NCI-H1436 treated with DMSO at 0.1 percent for 48 hours (cell line): ENCODE measurements around the gene RPL31.
"Not testable (repeated sequence)": the region's sequence is repeated elsewhere in the genome, so short reads cannot be mapped to it uniquely, and the experiment has no call there.

Source experiments
- DNase-seq: peaks from one replicate; lab custom pipeline; 2025; lab: John Stamatoyannopoulos, UW

The RPL31 gene

DNA sequence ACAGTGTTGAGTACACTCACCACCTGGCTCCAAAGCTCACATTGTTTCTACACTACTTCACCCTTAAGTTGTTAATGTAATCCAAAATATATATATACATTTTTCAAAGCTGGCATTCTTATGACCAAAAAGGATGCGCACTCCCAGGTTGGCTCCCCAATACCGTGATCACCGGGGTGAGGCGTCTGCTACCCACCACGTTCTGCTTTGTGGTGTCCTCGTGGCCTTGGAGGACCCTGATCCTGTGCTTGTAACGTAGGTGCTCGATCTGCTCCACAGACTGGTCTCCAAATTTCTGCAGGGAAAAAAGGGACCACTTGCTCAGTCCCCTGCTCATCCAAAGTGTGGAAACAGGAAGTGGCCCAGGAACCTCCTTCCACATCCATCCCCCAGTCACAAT, 25.8 kb downstream of the RPL31 start:
- no peak for DNase-seq

DNA sequence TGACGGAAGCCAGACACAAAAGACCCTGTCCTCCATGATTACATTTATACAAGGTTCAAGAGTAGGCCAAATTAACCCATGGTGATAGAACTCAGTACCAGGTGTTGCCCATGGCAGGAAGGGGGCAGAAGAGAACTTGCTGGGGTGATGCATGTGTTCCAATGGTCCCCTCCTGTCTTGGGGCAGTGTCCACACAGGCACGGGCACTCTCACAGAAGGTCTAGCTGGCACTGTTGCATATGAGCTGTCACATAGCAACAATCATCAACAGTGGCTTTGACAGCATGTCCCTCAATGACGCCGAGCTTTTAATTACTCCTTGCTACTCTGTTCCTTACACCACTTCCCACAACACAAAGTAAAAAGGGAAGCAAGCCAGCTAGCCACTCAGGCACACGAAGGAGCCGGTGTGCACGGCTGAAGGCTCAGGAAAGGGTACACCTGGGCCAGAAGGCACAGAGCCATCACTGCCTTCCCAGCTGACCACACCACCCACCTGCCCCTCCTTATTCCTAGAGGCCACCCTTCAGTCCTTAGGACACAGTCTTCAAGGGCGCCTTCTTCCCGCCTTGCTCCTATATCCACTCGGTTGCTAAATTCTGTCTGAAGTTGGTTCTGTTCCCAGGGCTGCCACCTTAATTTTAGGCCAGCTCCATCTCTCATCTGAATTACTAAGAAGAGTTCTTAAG, 28.9 kb downstream of the RPL31 start:
- DNase-seq = no peak

DNA sequence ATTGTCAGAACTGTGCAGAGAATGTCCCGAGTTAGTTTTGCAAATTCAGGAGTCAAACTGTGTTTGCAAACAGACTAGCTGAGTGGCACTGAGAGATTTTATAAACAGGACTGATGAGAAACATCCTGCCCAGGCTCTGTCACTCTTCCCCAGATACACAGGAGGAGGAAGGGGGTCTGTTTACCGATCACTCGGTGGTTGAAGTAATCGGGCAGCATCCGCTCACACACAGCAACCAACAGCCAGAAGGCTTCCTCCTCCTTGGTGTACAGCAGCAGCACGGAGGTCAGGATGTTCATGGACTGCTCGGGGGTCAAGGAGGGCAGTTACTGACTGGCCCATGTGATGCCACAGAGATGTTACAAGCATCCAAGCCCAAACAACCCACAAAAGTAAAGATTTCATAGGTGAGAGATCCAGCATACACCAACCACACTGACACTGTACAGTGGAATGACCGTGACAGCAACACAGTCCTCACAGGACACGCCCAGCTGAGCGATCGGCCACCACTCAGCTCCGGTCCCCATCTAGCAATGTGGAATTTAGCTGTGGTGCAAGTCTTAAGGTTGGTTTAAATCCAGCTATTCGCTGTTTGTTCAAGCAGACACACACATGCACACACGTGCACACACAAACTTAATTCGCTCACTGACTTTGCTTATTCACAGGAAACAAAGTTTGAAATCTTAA, 30.1 kb downstream of the RPL31 start:
- no peak for DNase-seq

DNA sequence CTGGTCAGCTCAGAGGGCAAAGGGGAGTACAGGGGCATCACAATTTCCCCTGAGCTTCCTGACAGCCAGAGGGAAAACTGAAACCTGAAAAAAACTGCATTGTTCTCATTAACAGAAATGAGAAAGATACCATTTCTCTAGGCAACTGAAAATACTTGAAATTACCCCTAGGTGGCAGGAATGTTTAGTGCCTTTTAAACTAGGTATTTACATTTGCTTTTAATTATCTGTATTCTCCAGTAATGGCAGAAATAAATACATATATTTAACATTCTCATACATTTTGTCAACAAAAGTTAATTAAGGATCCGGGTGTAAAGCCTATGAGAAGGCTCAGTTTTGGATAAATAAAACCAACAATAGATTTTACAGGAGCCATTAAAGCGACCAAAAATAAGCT, 34.5 kb downstream of the RPL31 start:
- no peak for DNase-seq

DNA sequence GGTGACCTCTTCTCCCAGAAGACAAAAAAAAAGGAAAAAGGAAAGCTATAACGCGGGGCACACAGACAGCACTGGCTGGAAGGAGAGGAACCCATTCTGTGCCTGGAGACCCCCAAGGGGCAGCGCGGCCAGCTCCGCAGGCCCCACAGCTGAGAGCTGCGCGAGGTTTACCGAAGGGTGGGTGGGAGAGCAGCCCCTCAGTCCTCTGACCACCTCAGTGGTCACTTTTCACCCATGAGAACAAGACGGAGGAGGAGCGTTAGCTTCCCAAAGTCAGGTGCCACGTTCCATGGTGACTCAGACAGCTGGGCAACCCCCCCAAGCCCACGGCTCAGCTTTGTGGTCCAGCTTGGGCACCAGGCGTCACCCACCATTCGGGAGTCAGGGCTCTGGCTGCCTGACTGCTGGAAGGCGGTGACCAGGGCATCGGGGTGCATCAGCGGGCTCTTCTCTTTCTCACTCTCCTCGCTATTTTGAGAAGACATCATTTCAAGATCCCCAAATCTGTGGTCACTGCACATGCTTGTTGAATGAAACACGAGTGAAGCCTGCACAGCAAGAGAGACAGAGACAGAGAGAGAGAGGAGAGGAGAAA, 35.2 kb downstream of the RPL31 start:
- no peak for DNase-seq

DNA sequence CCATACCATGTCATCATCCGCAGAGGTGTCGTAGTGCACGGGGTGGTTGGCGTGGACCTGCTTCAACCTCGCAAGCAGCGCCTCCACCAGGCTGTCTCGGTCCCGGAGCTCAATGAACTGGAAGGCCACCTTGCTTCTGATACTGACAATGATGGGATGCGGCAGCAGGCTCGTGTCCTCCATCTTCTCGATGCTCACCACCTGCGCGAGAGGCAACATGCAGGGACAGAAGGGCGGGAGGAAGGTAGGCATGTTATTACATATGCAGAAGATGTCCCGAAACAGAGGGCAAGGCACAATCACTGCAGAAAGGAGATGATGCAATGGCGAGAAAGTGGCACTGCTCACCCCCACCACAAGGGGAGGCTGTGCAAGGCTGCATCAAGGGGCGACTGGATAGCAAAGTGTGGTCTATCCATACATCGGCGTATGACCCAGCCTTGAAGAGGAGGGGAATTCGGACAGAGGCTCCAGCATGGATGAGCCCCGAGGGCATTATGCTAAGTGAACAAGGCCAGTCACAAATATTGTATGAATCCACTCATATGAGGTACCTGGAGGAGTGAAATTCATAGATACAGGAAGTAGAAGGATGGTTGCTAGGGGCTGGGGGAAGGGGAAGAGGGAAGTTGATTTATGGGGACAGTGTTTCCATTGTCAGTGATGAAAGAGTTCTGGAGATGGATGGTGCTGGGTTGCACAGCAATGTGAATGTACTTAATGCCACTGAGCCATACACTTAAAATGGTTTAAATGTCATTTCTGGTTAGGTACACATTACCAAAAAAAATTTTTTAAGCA, 36.6 kb downstream of the RPL31 start:
- DNase-seq = no peak

DNA sequence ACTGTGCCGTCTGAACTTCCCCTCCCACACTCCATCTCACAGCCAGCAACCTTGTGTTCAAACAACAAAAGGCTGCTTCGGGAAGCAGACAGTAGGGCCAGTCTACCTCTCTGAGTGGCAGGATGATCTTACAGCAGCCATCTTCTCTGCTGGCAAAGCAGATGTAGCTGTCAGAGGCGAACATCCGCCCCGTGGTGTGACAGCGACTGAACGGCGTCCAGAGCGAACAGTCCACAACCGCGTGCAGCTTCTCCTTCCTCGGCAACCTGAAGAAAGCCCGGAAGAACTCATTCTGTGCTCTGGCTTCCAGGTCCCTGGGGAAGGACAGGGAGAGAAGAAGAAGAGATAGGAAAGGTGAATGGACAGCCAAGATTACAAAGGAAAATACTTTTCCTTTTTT, 38.0 kb downstream of the RPL31 start:
- DNase-seq = no peak

DNA sequence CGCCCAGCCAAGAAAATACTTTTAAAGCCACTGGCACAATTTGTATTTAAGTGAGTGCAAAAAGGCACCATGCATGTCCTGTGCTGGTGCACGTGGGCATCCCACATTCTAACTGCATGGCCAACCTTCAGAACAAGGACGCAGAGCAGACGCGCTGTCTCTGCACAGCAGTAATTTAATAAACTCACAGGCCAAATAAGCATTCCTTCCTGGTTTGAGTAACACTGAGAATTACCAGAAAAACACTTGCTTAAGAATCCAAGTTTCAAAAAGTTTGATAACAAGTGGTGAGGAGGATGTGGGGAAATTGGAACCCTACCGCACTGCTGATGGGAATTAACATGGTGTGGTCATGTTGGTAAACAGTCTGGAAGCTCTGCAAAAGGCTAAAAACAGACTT, 38.7 kb downstream of the RPL31 start:
- DNase-seq = no peak

DNA sequence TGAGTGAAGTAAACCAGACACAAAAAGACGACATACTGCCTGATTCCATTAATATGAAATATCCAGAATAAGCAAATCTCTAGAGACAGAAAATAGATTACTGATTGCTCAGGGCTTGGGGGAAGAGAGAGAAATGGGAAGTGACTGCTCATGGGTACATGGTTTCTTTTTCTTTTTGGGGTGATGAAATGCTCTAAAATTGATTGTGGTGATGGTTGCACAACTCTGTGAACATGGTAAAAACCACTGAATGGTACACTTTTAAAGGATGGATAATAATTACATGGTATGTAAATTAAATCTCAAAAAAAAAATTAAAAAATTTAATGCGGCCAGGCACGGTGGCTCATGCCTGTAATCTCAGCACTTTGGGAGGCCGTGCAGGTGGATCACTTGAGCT, 39.3 kb downstream of the RPL31 start:
- DNase-seq = no peak

DNA sequence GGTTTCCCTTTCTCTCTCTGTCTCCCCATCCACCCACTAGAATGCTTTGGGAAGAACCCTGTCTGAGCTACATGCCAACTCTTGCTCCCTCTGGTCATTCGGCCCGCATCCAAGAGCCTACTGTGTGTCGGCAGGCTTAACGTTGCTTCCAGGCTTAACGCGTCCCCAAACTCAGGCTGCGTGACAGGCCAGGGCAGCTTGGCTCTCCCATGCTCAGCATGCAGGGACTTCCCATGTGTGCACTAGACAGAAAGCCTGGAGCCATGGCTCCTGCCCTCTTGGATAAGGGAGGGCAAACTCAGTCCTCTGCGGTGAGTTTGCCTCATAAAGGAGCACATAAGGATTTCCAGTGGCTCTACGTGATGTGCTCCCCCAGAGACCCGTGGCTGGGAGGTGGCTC, 43.2 kb downstream of the RPL31 start:
- DNase-seq = no peak

DNA sequence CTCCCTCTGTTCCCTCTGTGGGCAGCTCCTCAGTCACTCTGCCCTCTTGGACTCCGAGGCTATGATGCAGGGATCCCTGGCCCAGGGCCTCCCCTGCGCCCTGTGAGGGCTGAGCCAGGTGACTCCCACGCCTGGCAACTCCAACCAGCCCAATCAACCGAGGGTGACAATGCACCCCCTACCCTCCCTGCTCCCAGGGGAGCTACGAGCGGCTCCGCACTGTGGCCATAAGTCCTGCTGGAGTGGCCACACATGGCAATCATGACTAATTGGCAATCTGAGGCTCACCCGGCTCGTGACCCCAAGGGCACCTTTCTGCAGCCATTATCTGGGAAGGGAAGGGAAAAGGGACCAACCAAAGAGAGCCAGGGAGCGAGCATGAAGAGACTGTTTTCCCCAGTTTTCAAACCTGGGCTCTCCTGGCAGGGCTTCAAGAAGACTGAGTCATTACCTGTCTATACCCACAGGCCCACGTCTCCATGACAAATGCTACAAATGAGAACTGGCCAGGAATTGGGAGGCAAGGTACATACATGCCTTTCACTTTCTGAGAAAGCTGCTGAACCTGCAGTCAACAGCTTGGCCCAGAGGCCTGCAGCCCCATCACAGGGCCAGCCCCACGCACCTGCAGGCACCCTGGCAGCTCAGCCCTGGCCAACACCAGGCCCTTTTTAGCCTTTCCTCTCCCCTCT, 45.1 kb downstream of the RPL31 start:
- DNase-seq = no peak

DNA sequence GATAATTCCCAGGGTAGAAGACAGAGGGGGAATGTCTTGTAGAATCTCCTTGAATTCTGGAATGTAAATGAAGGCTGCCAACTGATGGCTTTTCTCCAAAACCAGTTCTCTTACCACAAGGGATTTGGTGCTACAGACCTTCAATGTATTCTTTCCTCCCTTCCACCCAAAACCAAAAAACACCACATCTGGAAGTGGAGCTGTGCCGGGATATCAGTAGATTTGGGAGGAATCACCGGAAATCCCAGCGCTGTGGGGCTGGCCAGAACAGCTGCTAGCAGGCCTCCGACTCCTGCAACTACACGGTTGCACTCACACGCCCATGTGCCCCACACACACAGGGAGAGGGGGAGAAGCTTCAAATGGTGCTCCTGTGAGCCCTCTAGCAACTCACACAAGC, 45.7 kb downstream of the RPL31 start:
- no peak for DNase-seq

DNA sequence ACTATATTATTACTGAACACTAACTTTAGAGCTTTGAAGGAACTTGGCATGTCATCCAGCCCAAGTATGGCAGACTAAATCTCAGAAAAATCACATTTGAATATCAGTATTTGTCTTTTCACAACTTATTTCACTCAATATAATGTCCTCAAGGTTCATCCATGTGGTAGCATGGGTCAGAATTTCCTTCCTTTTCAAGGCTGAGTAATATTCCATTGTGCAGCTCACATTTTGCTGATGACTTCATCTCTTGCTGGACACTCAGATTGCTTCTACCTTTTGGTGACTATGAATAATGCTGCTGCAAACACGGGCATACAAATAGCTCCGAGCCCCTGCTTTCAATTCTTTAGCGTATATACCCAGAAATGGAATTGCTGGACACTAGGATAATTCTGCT, 46.7 kb downstream of the RPL31 start:
- no peak for DNase-seq

DNA sequence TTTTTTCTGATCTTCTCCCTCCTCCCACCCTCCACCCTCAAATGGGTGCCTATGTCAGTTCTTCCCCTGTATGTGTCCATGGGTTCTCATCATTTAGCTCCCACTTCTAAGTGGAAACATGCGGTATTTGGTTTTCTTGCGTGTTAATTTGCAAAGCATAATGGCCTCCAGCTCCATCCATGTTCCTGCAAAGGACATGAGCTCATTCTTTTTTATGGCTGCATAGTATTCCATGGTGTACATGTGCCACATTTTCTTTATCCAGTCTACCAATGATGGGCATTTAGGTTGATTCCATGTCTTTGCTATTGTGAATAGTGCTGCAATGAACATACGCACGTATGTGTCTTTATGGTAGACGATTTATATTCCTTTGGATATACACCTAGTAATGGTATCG, 48.8 kb downstream of the RPL31 start:
- not testable (repeated sequence) for DNase-seq

DNA sequence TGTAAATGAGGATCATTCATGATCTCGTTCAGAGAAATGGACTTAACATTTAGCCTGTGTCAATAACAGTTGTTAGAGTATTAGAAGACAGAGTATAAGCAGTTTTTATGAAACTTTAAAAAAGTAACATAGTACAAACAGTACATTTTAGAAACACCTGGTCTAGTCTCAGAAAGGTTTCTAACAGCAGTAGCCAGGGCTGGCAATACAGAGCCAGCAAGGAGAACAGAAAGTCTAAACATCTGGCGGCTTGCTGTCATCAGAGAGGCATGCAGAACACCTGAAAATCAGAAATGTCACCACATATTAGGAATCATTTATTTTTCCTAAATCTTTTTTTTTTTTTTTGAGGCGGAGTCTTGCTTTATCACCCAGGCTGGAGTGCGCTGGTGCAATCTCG, 50.1 kb downstream of the RPL31 start:
- DNase-seq = no peak

DNA sequence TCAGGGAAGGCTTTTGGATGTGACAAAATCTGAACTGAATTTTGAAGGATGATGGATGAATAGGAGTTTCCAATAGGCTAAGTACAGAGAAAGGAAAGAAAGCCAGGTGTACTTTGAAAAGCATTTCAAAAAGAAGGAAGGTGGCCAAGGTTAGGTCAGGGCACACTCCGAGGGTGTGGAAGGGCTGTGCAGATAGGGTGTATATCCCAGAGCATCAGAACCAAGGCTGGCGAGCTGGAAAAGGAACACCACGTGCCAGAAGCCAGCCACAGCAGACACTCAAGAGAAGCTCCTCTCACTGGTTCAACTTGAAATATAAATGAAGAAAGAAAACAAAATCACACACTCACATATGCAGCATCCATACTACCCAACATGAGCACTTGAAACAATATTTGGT, 51.0 kb downstream of the RPL31 start:
- DNase-seq = no peak
